ENCODE measurements around the gene GGNBP2.

DNA sequence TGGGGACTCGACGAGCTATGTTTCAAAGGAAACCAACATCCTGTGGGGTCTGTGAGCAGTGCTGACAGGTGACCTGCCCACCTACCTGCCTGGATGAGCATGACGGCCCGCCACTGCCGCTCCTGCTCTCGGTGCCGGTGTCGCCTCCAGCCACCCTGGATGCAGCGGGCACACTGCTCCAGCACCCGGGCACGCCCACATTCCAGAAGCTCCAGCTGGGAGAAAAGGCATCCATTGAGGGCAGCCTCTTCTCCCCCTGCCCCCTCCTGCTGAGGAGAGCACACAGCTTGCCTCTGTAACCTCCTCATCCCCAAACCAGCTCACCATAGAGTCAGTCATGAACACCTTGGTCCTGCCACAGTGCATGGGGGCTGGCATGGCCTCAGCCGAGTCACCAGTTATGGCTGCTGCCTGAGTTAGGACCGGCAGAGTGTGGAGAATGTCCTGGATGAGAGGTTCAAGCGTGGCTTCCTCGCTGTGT, 43.9 kb upstream of the GGNBP2 start:
- TF ChIP-seq, protein P1, sequence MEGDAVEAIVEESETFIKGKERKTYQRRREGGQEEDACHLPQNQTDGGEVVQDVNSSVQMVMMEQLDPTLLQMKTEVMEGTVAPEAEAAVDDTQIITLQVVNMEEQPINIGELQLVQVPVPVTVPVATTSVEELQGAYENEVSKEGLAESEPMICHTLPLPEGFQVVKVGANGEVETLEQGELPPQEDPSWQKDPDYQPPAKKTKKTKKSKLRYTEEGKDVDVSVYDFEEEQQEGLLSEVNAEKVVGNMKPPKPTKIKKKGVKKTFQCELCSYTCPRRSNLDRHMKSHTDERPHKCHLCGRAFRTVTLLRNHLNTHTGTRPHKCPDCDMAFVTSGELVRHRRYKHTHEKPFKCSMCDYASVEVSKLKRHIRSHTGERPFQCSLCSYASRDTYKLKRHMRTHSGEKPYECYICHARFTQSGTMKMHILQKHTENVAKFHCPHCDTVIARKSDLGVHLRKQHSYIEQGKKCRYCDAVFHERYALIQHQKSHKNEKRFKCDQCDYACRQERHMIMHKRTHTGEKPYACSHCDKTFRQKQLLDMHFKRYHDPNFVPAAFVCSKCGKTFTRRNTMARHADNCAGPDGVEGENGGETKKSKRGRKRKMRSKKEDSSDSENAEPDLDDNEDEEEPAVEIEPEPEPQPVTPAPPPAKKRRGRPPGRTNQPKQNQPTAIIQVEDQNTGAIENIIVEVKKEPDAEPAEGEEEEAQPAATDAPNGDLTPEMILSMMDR (conservative IDR thresholded peaks at IDR 0.05; ENCODE audit: low read length), result no peak
- no peak for TF ChIP-seq EZH2phosphoT487 (IDR thresholded peaks at IDR 0.05; ENCODE audit: borderline replicate concordance)
